KMS-11 (cell line): ENCODE data around the gene CD1E.
"Not testable (repeated sequence)": the region's sequence is repeated elsewhere in the genome, so short reads cannot be mapped to it uniquely, and the experiment has no call there.

Experiments used
- H2AFZ ChIP-seq: fragments of 200-600 bp; sonication (generic); 2 replicates; pipeline ENCODE4 v1.6.1; 2016; ENCODE audit warnings: antibody characterized with exemption, mixed run types, low read depth
- H3K27ac ChIP-seq: fragments of 200-600 bp; sonication (generic); 2 replicates; pipeline ENCODE4 v1.6.1; 2016; ENCODE audit warnings: mild to moderate bottlenecking, mixed run types
- H3K27me3 ChIP-seq: fragments of 200-600 bp; sonication (generic); 2 replicates; pipeline ENCODE4 v1.6.1; 2017; ENCODE audit warnings: mild to moderate bottlenecking, low read depth, mixed run types, moderate library complexity; ENCODE audit not compliant: insufficient read depth
- H3K36me3 ChIP-seq: fragments of 200-600 bp; sonication (generic); 2 replicates; pipeline ENCODE4 v1.6.1; 2017; ENCODE audit warnings: mild to moderate bottlenecking, mixed run types; ENCODE audit not compliant: insufficient read depth
- H3K4me1 ChIP-seq: fragments of 200-600 bp; sonication (generic); 2 replicates; pipeline ENCODE4 v1.6.1; 2016; ENCODE audit warnings: mild to moderate bottlenecking, low read depth, mixed run types; ENCODE audit not compliant: poor library complexity, severe bottlenecking
- H3K4me2 ChIP-seq: fragments of 200-600 bp; sonication (generic); 2 replicates; pipeline ENCODE4 v1.7.0; 2016; ENCODE audit warnings: mild to moderate bottlenecking, mixed run types
- H3K4me3 ChIP-seq: fragments of 200-600 bp; sonication (generic); IDR thresholded peaks from 2 replicates; pipeline ENCODE4 v1.6.1; 2017; ENCODE audit warnings: low read depth, low read length, mixed read lengths; ENCODE audit not compliant: insufficient read depth
- H3K79me2 ChIP-seq: fragments of 200-600 bp; sonication (generic); 2 replicates; pipeline ENCODE4 v1.6.1; 2016; ENCODE audit warnings: low read depth, mixed run types; ENCODE audit not compliant: insufficient read depth
- H3K9ac ChIP-seq: fragments of 200-600 bp; sonication (generic); 2 replicates; pipeline ENCODE4 v1.6.1; 2016; ENCODE audit warnings: mild to moderate bottlenecking, mixed run types
- H4K20me1 ChIP-seq: fragments of 200-600 bp; sonication (generic); 2 replicates; pipeline ENCODE4 v1.6.1; 2016; ENCODE audit warnings: mild to moderate bottlenecking, mixed run types; ENCODE audit not compliant: insufficient read depth
- TF ChIP-seq, protein P1 (sequence below): fragments of 200-600 bp; sonication (generic); conservative IDR thresholded peaks from 2 replicates; pipeline ENCODE4 v1.6.1; 2017; ENCODE audit warnings: low read depth, mild to moderate bottlenecking, antibody characterized with exemption, low read length, moderate library complexity, mixed read lengths

CD1E gene

DNA sequence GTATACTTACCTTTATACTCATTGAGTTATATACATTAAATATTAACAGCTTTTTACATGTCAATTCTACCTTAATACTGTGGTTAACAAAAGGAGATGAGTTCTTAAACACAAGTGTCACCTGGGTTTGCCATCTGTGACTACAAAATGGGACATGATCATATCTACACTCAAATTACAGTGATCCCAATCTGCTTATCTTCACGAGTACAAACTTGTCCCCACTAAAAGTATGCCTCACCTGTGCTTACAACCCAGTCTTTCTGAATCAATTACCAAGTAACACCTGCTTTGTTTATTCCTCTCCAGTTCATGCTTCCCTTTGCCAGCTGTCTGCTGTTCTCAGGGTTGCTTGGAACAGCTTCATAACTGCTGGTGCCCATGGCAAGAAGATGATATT lies 8.8 kb downstream of the CD1E start:
- Histone ChIP-seq H3K4me2 (no peak overlapping the region), H3K27ac (no peak overlapping the region), H3K4me1 (no peaks in the 10 kb centered on the region), H3K27me3 (no peaks in the 10 kb centered on the region), H2AFZ (no peak overlapping the region), H3K9ac (no peak overlapping the region), H4K20me1 (no peaks in the 10 kb centered on the region), H3K4me3 (no peak overlapping the region), H3K36me3 (no peaks in the 10 kb centered on the region), H3K79me2 (no peaks in the 10 kb centered on the region)
- TF ChIP-seq, protein P1, sequence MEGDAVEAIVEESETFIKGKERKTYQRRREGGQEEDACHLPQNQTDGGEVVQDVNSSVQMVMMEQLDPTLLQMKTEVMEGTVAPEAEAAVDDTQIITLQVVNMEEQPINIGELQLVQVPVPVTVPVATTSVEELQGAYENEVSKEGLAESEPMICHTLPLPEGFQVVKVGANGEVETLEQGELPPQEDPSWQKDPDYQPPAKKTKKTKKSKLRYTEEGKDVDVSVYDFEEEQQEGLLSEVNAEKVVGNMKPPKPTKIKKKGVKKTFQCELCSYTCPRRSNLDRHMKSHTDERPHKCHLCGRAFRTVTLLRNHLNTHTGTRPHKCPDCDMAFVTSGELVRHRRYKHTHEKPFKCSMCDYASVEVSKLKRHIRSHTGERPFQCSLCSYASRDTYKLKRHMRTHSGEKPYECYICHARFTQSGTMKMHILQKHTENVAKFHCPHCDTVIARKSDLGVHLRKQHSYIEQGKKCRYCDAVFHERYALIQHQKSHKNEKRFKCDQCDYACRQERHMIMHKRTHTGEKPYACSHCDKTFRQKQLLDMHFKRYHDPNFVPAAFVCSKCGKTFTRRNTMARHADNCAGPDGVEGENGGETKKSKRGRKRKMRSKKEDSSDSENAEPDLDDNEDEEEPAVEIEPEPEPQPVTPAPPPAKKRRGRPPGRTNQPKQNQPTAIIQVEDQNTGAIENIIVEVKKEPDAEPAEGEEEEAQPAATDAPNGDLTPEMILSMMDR, result no peak

- TF ChIP-seq, protein P1, result no peak
- no peak overlapping the region for H3K27ac ChIP-seq
- no peaks in the 10 kb centered on the region for H3K4me1 ChIP-seq
- H3K79me2 ChIP-seq, result no peaks in the 10 kb centered on the region
- H3K4me2 ChIP-seq, result no peak overlapping the region
- no peaks in the 10 kb centered on the region for H4K20me1 ChIP-seq
- H3K9ac ChIP-seq, result no peak overlapping the region
- H2AFZ ChIP-seq, result no peak overlapping the region
- no peaks in the 10 kb centered on the region for H3K27me3 ChIP-seq
- H3K36me3 ChIP-seq, result no peaks in the 10 kb centered on the region
- H3K4me3 ChIP-seq, result no peak overlapping the region
These were observed 9.2 kb downstream of the CD1E start for GRCh38 chr1:158362941-158363340.

- Histone ChIP-seq H4K20me1 (no peaks in the 10 kb centered on the region), H3K9ac (no peak overlapping the region), H3K4me1 (no peaks in the 10 kb centered on the region), H3K27me3 (no peaks in the 10 kb centered on the region), H3K4me3 (no peak overlapping the region), H2AFZ (no peak overlapping the region), H3K79me2 (no peaks in the 10 kb centered on the region), H3K36me3 (no peaks in the 10 kb centered on the region), H3K27ac (no peak overlapping the region), H3K4me2 (no peak overlapping the region)
- TF ChIP-seq, protein P1, result no peak
These were observed 13.1 kb downstream of the CD1E start for GRCh38 chr1:158366783-158367182.

DNA sequence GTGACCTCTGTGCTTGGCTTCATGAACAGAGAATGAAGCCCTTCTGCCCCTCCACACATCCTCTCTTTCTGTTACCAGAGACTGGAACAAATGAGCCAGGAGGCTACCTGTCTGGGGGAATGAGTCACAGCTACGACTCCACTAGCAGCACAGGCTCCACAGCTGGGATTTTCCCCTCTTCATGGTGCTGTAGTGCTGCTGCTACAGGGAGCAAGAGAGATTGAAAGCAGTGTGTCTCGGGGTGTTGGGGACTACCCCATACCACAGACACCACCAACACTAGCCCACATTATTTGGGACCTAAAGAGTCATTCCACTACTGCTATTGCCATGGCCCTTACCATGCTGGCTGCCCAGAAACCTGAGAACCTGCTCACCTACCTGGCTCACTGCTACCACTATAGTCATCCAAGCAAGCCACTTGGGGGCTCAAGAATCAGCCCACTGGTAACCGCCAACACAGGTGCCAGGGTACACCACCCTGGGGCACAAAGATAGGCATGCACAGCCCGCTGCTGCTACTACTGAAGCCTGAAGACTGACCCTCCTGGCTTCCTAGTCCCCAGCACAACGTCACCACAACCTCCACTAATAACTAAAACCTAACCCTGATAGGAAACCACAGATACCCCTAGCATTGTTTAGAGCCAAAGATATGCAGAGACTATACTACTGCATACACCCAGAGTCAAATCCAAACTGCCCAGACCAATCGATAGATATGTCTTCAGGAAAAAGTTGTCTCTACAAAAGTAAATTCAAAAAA lies 17.7 kb downstream of the CD1E start:
- H3K27me3 ChIP-seq, result no peaks in the 10 kb centered on the region
- H2AFZ ChIP-seq, result no peak overlapping the region
- H3K4me2 ChIP-seq, result no peak overlapping the region

GRCh38 chr1:158374101-158374500 lies 20.4 kb downstream of the CD1E start:
- H3K4me1 ChIP-seq, H3K36me3 ChIP-seq, H3K4me3 ChIP-seq, H3K9ac ChIP-seq, H3K27me3 ChIP-seq, H3K27ac ChIP-seq, H3K79me2 ChIP-seq, H4K20me1 ChIP-seq, H3K4me2 ChIP-seq, H2AFZ ChIP-seq: not testable (repeated sequence)

More for the DNA sequence above, 17.7 kb downstream of the CD1E start:
- H3K4me3 ChIP-seq, result no peak overlapping the region
- TF ChIP-seq, protein P1, result no peak
- no peaks in the 10 kb centered on the region for H3K79me2 ChIP-seq
- no peak overlapping the region for H3K9ac ChIP-seq
- H4K20me1 ChIP-seq, result no peaks in the 10 kb centered on the region
- H3K4me1 ChIP-seq, result no peaks in the 10 kb centered on the region
- H3K36me3 ChIP-seq, result no peaks in the 10 kb centered on the region
- no peak overlapping the region for H3K27ac ChIP-seq
